ENCODE results near the gene UTF1.

GRCh38 chr10:133219782-133220181 is 10.2 kb upstream of the UTF1 start:
- TF ChIP-seq, protein P1, sequence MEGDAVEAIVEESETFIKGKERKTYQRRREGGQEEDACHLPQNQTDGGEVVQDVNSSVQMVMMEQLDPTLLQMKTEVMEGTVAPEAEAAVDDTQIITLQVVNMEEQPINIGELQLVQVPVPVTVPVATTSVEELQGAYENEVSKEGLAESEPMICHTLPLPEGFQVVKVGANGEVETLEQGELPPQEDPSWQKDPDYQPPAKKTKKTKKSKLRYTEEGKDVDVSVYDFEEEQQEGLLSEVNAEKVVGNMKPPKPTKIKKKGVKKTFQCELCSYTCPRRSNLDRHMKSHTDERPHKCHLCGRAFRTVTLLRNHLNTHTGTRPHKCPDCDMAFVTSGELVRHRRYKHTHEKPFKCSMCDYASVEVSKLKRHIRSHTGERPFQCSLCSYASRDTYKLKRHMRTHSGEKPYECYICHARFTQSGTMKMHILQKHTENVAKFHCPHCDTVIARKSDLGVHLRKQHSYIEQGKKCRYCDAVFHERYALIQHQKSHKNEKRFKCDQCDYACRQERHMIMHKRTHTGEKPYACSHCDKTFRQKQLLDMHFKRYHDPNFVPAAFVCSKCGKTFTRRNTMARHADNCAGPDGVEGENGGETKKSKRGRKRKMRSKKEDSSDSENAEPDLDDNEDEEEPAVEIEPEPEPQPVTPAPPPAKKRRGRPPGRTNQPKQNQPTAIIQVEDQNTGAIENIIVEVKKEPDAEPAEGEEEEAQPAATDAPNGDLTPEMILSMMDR (IDR thresholded peaks at IDR 0.05), result no peak
- TF ChIP-seq POLR2A (IDR thresholded peaks at IDR 0.05), result no peak
